Fibroblast of lung (primary cell): ENCODE results near the gene SHC1.

Experiments used
- CTCF ChIP-seq, 2 donors: IDR thresholded peaks in 1 of 2; conservative IDR thresholded peaks in 1 of 2; 1 replicate in 1 of 2; 2 replicates in 1 of 2; pipeline ENCODE4 v1.5.1; 2011 to 2012; ENCODE audit warnings: low read length in 2 of 2, control low read depth in 1 of 2, inconsistent platforms in 1 of 2, low read depth in 1 of 2, mild to moderate bottlenecking in 1 of 2
- EZH2 ChIP-seq: IDR thresholded peaks from 2 replicates; pipeline ENCODE4 v1.5.1; 2012; ENCODE audit warnings: low read length, control low read depth, mild to moderate bottlenecking; ENCODE audit errors: missing control alignments

GRCh38 chr1:155012776-155013602 is 42.4 kb upstream of the SHC1 start:
- TF ChIP-seq CTCF (conservative IDR thresholded peaks at IDR 0.05 in 1 of 2, IDR thresholded peaks at IDR 0.05 in 1 of 2; ENCODE audit: low read depth in 1 of 2, low read length in 2 of 2) (no peak), EZH2 (no peak)
